ENCODE measurements around the gene WDR77.

DNA sequence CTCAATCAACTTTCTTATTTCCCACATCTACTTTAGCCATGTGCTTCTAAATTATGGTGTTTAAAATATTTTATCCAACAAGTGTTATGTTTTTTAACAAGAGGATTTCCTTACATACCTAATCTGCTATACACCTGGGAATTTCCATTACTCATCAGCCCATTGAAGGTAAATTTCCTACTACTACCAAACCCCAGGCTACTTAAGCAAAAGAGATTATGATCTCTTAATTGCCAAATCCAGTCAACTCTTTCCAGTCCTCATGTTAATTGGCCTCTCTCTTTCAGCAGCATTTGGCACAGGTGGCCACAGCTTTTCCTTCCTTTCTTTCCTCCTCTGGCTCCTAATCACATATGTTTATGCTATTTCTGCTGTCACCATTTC, 19.7 kb upstream of the WDR77 start:
- TF ChIP-seq, protein P1, sequence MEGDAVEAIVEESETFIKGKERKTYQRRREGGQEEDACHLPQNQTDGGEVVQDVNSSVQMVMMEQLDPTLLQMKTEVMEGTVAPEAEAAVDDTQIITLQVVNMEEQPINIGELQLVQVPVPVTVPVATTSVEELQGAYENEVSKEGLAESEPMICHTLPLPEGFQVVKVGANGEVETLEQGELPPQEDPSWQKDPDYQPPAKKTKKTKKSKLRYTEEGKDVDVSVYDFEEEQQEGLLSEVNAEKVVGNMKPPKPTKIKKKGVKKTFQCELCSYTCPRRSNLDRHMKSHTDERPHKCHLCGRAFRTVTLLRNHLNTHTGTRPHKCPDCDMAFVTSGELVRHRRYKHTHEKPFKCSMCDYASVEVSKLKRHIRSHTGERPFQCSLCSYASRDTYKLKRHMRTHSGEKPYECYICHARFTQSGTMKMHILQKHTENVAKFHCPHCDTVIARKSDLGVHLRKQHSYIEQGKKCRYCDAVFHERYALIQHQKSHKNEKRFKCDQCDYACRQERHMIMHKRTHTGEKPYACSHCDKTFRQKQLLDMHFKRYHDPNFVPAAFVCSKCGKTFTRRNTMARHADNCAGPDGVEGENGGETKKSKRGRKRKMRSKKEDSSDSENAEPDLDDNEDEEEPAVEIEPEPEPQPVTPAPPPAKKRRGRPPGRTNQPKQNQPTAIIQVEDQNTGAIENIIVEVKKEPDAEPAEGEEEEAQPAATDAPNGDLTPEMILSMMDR (IDR thresholded peaks at IDR 0.05), result no peak
- TF ChIP-seq POLR2A (IDR thresholded peaks at IDR 0.05), result no peak

Data from gastroesophageal sphincter (tissue), 3 donors.